Kidney (tissue), 14 donors: ENCODE measurements around the gene OR4K2. TPM values are rescaled to one million over a fixed set of nuclear protein-coding genes. Genes with fewer than 3 reads are reported as not detected.

Source experiments
- DNase-seq, 5 donors: peaks; one replicate each; pipeline ENCODE4 v3.0.0-alpha.2; 2013 to 2020
- FAIRE-seq: peaks from 2 replicates; lab custom pipeline; 2012; peaks lifted over from hg19 to GRCh38; lab: Jason Lieb, UNC
- H3K27ac ChIP-seq, 2 donors: one replicate each; pipeline ENCODE4 v1.7.0; 2013; ENCODE audit warnings: low read depth in 2 of 2, low read length in 2 of 2, inconsistent platforms in 1 of 2
- H3K27me3 ChIP-seq: one replicate; pipeline ENCODE4 v1.7.1; 2013; ENCODE audit warnings: low read length, inconsistent platforms; ENCODE audit not compliant: control insufficient read depth, insufficient read depth
- H3K36me3 ChIP-seq, 3 donors: one replicate each; pipeline versions ENCODE4 v1.7.0 to v1.7.1; 2013; ENCODE audit warnings: low read length in 3 of 3, control low read depth in 1 of 3, inconsistent platforms in 1 of 3; ENCODE audit not compliant: insufficient read depth in 3 of 3, control insufficient read depth in 2 of 3
- H3K4me1 ChIP-seq, 3 donors: one replicate each; pipeline versions ENCODE4 v1.7.0 to v1.7.1; 2013; ENCODE audit warnings: low read length in 3 of 3, inconsistent platforms in 1 of 3, low read depth in 1 of 3; ENCODE audit not compliant: control insufficient read depth in 2 of 3, insufficient read depth in 2 of 3
- H3K4me3 ChIP-seq, 3 donors: one replicate each; pipeline versions ENCODE4 v1.7.0 to v1.8.1; 2013; ENCODE audit warnings: low read length in 3 of 3, control low read depth in 1 of 3, inconsistent platforms in 1 of 3
- H3K9ac ChIP-seq, 3 donors: one replicate each; pipeline versions ENCODE4 v1.7.0 to v1.7.1; 2013; ENCODE audit warnings: low read length in 3 of 3, control low read depth in 1 of 3, inconsistent platforms in 1 of 3
- H3K9me3 ChIP-seq, 3 donors: one replicate each; pipeline versions ENCODE4 v1.7.0 to v1.7.1; 2013; ENCODE audit warnings: low read length in 3 of 3, control low read depth in 1 of 3, inconsistent platforms in 1 of 3; ENCODE audit not compliant: control insufficient read depth in 2 of 3, insufficient read depth in 1 of 3
- intact Hi-C: fragments of 100-400 bp; cut with DNase I; formaldehyde crosslinking; loops from one replicate; pipeline ENCODE4 v1.11.1; 2022
- polyA plus RNA-seq: library from polyadenylated mRNA; stranded (reverse); fragments of 350-450 nt; fragmentation: Illumina TruSeq; extraction: RNeasy Lipid Tissue Mini Kit (QIAGEN cat#74804); gene quantifications from one replicate; pipeline ENCODE4 v1.2.3, GENCODE V29; 2014; ENCODE audit warnings: low read depth, low replicate concordance; ENCODE audit not compliant: insufficient read depth
- total RNA-seq: library from RNA; stranded (reverse); fragmentation: NEBNext Ultra II Directional; extraction: Animal tissue kit (Norgen Biotek cat#: 25700); gene quantifications from one replicate; pipeline ENCODE4 v1.2.1, GENCODE V29; 2021
- TF ChIP-seq, protein P1 (sequence below): IDR thresholded peaks from 3 replicates; pipeline ENCODE4 v1.5.1; 2012; ENCODE audit warnings: mild to moderate bottlenecking, moderate library complexity, borderline replicate concordance; ENCODE audit not compliant: insufficient read depth; ENCODE audit errors: extremely low read depth
- donor health status: control.
- donor health status: control.
- donor health status: control.
- donor health status: control.
- donor health status: control.
- donor health status: DM: yes; HTN: yes; CAD: no.
- donor health status: Normal renal cell carcinoma (clear cell type).

Gene OR4K2
- total and polyA plus RNA-seq, 2 donors from 2014 or later = not detected

DNA sequence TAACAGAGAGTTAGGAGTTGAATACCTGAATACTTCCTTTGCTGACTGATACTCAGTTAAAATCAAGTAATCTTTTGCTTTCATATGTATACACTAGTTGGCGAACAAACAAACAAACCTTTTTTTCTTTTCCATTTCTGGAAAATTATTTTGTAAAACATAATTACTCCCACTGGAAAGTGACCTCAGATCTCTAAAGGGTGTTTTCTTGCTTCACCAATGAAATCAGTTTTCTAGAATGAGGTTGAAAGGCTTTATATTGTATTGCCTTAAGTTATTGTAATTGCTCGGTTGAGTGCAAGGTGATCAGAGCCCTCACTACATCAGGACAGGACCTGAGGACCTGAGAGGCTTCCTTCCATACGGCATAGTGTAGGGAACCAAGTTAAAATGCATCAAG, 55.7 kb downstream of the OR4K2 start, which contains the start of gene OR4K1:
TSS of gene OR4K1 (plus strand) at position 301 of the 400 bp plus-strand sequence. CDS start 4,750 bp downstream, outside the sequence.
- H3K4me3 ChIP-seq = no peak within 1 kb of the TSS
- TF ChIP-seq, protein P1, sequence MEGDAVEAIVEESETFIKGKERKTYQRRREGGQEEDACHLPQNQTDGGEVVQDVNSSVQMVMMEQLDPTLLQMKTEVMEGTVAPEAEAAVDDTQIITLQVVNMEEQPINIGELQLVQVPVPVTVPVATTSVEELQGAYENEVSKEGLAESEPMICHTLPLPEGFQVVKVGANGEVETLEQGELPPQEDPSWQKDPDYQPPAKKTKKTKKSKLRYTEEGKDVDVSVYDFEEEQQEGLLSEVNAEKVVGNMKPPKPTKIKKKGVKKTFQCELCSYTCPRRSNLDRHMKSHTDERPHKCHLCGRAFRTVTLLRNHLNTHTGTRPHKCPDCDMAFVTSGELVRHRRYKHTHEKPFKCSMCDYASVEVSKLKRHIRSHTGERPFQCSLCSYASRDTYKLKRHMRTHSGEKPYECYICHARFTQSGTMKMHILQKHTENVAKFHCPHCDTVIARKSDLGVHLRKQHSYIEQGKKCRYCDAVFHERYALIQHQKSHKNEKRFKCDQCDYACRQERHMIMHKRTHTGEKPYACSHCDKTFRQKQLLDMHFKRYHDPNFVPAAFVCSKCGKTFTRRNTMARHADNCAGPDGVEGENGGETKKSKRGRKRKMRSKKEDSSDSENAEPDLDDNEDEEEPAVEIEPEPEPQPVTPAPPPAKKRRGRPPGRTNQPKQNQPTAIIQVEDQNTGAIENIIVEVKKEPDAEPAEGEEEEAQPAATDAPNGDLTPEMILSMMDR = no peak
- H3K27ac ChIP-seq = no peak within 1 kb of the TSS
- H3K9ac ChIP-seq = no peak within 1 kb of the TSS
- DNase-seq = no peak
- no peak for FAIRE-seq
- intact Hi-C loops = no loop called here
- H3K4me1 ChIP-seq = no peaks in the 10 kb centered on the region
- H3K9me3 ChIP-seq = peaks cover 0 to 3% (median 0%) of the 10 kb centered on the region in 3 donors
- no peaks in the 10 kb centered on the region for H3K36me3 ChIP-seq
- no peaks in the 10 kb centered on the region for H3K27me3 ChIP-seq

Other genes starting within 250 kb of the OR4K2 start
- gene OR11H2, start 161.3 kb upstream of the OR4K2 start, total RNA-seq = not detected
- not detected for gene OR11H2, start 161.3 kb upstream of the OR4K2 start, polyA plus RNA-seq
- gene OR4Q3, start 131.6 kb upstream of the OR4K2 start, total RNA-seq = not detected
- not detected for gene OR4Q3, start 131.6 kb upstream of the OR4K2 start, polyA plus RNA-seq
- gene OR4M1, start 101.6 kb upstream of the OR4K2 start, total RNA-seq = not detected
- gene OR4M1, start 101.6 kb upstream of the OR4K2 start, polyA plus RNA-seq = not detected
- not detected for gene OR4N2, start 71.4 kb upstream of the OR4K2 start, total RNA-seq
- gene OR4N2, start 71.4 kb upstream of the OR4K2 start, polyA plus RNA-seq = not detected
- gene OR4K5, start 45.5 kb downstream of the OR4K2 start, total RNA-seq = not detected
- not detected for gene OR4K5, start 45.5 kb downstream of the OR4K2 start, polyA plus RNA-seq
- gene OR4K1, start 55.8 kb downstream of the OR4K2 start, total RNA-seq = not detected
- not detected for gene OR4K1, start 55.8 kb downstream of the OR4K2 start, polyA plus RNA-seq
- gene OR4K15, start 100.4 kb downstream of the OR4K2 start, total RNA-seq = not detected
- gene OR4K15, start 100.4 kb downstream of the OR4K2 start, polyA plus RNA-seq = not detected
- not detected for gene OR4Q2, start 127.0 kb downstream of the OR4K2 start, total RNA-seq
- not detected for gene OR4Q2, start 127.0 kb downstream of the OR4K2 start, polyA plus RNA-seq
- not detected for gene OR4K14, start 144.2 kb downstream of the OR4K2 start, total RNA-seq
- gene OR4K14, start 144.2 kb downstream of the OR4K2 start, polyA plus RNA-seq = not detected
- gene OR4K13, start 160.9 kb downstream of the OR4K2 start, total RNA-seq = not detected
- not detected for gene OR4K13, start 160.9 kb downstream of the OR4K2 start, polyA plus RNA-seq
- not detected for gene OR4L1, start 184.9 kb downstream of the OR4K2 start, total RNA-seq
- not detected for gene OR4L1, start 184.9 kb downstream of the OR4K2 start, polyA plus RNA-seq
- gene OR4K17, start 235.6 kb downstream of the OR4K2 start, total RNA-seq = not detected
- gene OR4K17, start 235.6 kb downstream of the OR4K2 start, polyA plus RNA-seq = not detected